Glutamatergic neuron (in vitro differentiated cells): ENCODE results near the gene CHD6. TPM values are rescaled to one million over a fixed set of nuclear protein-coding genes. Genes with fewer than 3 reads are reported as not detected.
A peak's percentile ranks its signal among the peaks of the same experiment; 100 is the strongest.

ENCODE experiments used
- DNase-seq: peaks from one replicate; pipeline ENCODE4 v3.0.0; 2022
- H3K27ac Mint-ChIP-seq: one replicate; pipeline ENCODE4 v1.8.0; 2020; ENCODE audit warnings: mild to moderate bottlenecking, mixed read lengths, inconsistent platforms; ENCODE audit not compliant: unreplicated experiment
- H3K27me3 Mint-ChIP-seq: one replicate; pipeline ENCODE4 v1.8.0; 2020; ENCODE audit warnings: mild to moderate bottlenecking, moderate library complexity, mixed read lengths, inconsistent platforms; ENCODE audit not compliant: unreplicated experiment
- H3K36me3 Mint-ChIP-seq: one replicate; pipeline ENCODE4 v1.8.0; 2020; ENCODE audit warnings: mild to moderate bottlenecking, mixed read lengths, inconsistent platforms; ENCODE audit not compliant: unreplicated experiment
- H3K4me1 Mint-ChIP-seq: one replicate; pipeline ENCODE4 v1.8.0; 2020; ENCODE audit warnings: mild to moderate bottlenecking, low read depth, mixed read lengths, inconsistent platforms; ENCODE audit not compliant: unreplicated experiment
- H3K4me3 Mint-ChIP-seq: one replicate; pipeline ENCODE4 v1.8.0; 2020; ENCODE audit warnings: mild to moderate bottlenecking, mixed read lengths, inconsistent platforms; ENCODE audit not compliant: unreplicated experiment
- H3K9me3 Mint-ChIP-seq: one replicate; pipeline ENCODE4 v1.8.0; 2020; ENCODE audit warnings: mild to moderate bottlenecking, moderate library complexity, mixed read lengths, inconsistent platforms; ENCODE audit not compliant: unreplicated experiment
- CTCF ChIP-seq: fragments of 200-600 bp; sonication (generic); IDR thresholded peaks from one replicate; pipeline ENCODE4 v1.5.0; 2021; ENCODE audit not compliant: partially characterized antibody, unreplicated experiment
- long read RNA-seq: library from polyadenylated mRNA; unstranded; transcript quantifications from one replicate; pipeline ENCODE4 v2.0.0, GENCODE V29; 2020; ENCODE audit not compliant: unreplicated experiment
- total RNA-seq: library from RNA; stranded (reverse); fragmentation: NEBNext Ultra II Directional; extraction: Animal tissue kit (Norgen Biotek cat#: 25700); gene quantifications from one replicate; pipeline ENCODE4 v1.2.1, GENCODE V29; 2021; ENCODE audit not compliant: unreplicated experiment

The CHD6 gene, protein sequence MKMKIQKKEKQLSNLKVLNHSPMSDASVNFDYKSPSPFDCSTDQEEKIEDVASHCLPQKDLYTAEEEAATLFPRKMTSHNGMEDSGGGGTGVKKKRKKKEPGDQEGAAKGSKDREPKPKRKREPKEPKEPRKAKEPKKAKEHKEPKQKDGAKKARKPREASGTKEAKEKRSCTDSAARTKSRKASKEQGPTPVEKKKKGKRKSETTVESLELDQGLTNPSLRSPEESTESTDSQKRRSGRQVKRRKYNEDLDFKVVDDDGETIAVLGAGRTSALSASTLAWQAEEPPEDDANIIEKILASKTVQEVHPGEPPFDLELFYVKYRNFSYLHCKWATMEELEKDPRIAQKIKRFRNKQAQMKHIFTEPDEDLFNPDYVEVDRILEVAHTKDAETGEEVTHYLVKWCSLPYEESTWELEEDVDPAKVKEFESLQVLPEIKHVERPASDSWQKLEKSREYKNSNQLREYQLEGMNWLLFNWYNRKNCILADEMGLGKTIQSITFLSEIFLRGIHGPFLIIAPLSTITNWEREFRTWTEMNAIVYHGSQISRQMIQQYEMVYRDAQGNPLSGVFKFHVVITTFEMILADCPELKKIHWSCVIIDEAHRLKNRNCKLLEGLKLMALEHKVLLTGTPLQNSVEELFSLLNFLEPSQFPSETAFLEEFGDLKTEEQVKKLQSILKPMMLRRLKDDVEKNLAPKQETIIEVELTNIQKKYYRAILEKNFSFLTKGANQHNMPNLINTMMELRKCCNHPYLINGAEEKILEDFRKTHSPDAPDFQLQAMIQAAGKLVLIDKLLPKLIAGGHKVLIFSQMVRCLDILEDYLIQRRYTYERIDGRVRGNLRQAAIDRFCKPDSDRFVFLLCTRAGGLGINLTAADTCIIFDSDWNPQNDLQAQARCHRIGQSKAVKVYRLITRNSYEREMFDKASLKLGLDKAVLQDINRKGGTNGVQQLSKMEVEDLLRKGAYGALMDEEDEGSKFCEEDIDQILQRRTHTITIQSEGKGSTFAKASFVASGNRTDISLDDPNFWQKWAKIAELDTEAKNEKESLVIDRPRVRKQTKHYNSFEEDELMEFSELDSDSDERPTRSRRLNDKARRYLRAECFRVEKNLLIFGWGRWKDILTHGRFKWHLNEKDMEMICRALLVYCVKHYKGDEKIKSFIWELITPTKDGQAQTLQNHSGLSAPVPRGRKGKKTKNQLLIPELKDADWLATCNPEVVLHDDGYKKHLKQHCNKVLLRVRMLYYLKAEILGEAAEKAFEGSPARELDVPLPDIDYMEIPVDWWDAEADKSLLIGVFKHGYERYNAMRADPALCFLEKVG (N-terminal part only)
- total RNA-seq = 85.6 TPM
- long read RNA-seq, partial matches to known transcripts = 12 of 16 reads
- long read RNA-seq, other reads (novel, unspliced or antisense) = 3 of 16 reads

DNA sequence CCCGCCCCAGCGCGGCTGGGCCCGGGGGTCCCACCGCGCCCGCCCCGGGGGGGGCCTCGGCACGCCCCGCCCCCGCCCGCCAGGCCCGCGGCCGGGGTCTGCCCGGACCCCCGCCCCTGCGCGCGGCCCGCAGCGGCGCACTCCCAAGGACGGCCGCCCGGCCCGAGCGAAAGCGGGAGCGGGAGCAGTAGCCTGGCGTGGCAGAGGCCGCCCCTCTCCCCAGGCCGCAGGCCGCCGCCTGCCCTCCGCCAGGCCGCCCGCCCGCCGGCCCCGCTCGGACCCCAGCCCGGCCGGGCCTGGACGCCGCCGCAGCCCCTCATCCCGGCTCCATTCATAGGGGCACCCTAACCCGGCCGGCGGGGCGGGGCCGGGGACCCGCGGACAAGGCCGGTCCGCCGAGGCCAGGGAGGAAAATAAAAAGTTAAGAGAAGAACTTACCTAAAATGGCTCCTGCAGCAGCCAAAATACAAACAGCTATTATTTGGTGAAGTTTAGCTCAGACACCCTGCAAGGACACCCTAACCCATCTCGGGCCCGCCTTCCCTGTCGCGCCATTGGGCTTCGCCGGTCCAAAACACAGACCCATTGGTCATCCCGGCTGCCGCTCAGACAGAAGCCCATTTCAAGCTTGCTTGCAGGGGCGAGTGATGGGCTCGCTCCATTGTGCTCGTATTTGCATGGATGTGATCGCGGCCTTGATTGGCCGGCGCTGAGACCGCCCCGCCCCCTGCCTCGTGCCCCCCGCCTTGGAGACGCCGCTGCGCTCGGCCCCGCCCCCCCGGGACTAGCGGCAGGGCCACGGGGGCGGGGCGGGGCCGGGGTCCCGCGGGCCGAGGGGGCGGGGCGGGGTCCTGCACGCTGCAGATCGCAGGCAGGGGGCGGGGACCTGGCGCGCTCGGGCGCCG is at the start of gene CHD6:
CHD6 (minus strand) TSS at position 476 of the 905 bp plus-strand sequence. CDS start 67,040 bp downstream, outside the sequence.
- Mint-ChIP-seq H3K36me3 (no peaks in the 10 kb centered on the region), H3K27me3 (no peaks in the 10 kb centered on the region), H3K4me1 (peaks cover 26% of the 10 kb centered on the region), H3K9me3 (peaks cover 4% of the 10 kb centered on the region), H3K4me3 (peak within 1 kb of the TSS; percentile 92), H3K27ac (peak within 1 kb of the TSS; percentile 88)
- no peak for TF ChIP-seq CTCF
- DNase-seq = peak; percentile 99

GRCh38 chr20:41664584-41664983 is 46.4 kb upstream of the CHD6 start:
- Mint-ChIP-seq H3K27ac (no peak overlapping the region), H3K27me3 (peaks cover 2% of the 10 kb centered on the region), H3K4me3 (peak overlapping the region; percentile 66), H3K9me3 (peaks cover 2% of the 10 kb centered on the region), H3K36me3 (no peaks in the 10 kb centered on the region), H3K4me1 (no peaks in the 10 kb centered on the region)
- no peak for DNase-seq
- no peak for TF ChIP-seq CTCF

DNA sequence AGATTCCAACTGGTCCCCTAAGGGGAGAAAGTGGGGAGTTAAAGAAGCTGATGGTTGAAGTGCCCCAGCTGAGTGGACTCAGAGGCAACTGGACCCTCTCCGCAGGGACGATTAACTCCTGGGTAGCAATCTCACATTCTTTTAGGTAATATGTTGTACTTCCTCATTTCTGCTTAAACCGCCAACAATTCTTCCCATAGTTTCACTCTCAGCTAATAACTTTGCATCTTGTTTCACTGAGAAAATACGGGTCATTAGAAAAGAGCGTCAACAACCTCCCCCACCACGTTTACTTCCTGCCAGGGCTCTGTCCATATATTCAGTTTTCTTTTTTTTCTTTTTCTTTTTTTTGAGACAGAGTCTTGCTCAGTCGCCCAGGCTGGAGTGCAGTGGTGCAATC is 39.5 kb upstream of the CHD6 start:
- peaks cover 4% of the 10 kb centered on the region for H3K9me3 Mint-ChIP-seq
- TF ChIP-seq CTCF = no peak
- H3K27me3 Mint-ChIP-seq = peaks cover 4% of the 10 kb centered on the region
- H3K4me1 Mint-ChIP-seq = peaks cover 3% of the 10 kb centered on the region
- H3K4me3 Mint-ChIP-seq = no peak overlapping the region
- no peak for DNase-seq
- no peak overlapping the region for H3K27ac Mint-ChIP-seq
- no peaks in the 10 kb centered on the region for H3K36me3 Mint-ChIP-seq

- H3K27me3 Mint-ChIP-seq = peaks cover 4% of the 10 kb centered on the region
- H3K36me3 Mint-ChIP-seq = no peaks in the 10 kb centered on the region
- peak; percentile 19 for DNase-seq
- H3K4me3 Mint-ChIP-seq = no peak overlapping the region
- H3K27ac Mint-ChIP-seq = no peak overlapping the region
- TF ChIP-seq CTCF = no peak
- H3K4me1 Mint-ChIP-seq = peaks cover 10% of the 10 kb centered on the region
- peaks cover 4% of the 10 kb centered on the region for H3K9me3 Mint-ChIP-seq
These were observed 37.9 kb upstream of the CHD6 start for GRCh38 chr20:41655962-41656618.
